ENCODE measurements around the gene DBF4B.
"Not testable (repeated sequence)": the region's sequence is repeated elsewhere in the genome, so short reads cannot be mapped to it uniquely, and the experiment has no call there.

Gene DBF4B

DNA sequence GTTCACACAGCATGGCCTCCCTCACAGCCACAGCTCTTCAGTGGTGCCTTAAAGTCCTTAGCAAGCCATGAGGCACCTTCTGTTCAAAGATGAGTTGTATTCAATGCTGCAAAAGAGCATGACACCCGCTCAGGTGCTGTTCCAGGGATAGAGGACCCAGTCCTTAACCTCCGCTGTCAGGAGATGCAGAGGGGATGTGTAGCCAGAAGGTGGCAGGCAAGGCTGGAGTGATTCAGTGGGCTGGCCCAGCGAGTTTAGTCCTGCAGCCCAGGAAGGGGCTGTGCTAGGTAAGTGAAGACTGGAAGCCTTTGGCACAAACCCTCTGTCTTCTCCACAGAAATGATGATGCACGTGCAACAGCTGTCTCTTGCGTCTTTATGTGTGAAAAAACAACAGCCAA, 25.3 kb downstream of the DBF4B start:
- DNase-seq (ENCODE audit: low read depth), result no peak

GRCh38 chr17:44734272-44734671, 25.8 kb downstream of the DBF4B start:
- DNase-seq (ENCODE audit: low read depth), result no peak

DNA sequence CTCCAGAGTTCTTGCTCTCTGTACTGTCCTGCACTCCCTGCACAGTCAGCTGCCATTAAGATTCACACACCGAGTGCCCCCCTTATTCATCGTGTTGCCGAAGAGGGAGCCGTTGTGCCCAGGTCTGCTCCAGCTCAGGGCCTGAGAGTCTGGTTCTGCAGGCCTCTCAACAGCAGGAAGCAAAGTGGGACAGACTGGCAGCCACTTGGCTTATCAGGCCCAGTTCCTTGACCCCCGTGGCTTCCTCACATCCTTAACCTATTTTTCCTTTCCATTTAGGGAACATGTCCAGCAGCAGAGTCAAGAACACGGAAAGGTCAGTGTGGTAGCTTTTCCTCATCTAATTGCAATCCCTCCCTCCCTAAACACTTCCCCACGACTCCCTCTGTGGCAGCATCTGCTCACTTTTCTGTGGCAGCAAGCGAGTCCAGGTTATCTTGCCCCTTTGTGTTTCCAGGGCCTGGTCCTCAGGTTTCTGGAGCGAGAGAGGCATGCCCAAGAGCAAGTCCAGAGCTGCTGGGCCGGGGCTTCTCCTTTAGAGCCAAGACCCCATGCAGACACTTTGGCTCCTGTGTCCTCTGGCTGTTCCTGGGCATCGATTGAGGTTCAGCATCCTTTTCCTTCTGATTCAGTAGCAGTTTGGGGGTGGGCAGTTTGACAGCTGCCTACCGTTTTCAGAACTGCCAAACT, 28.2 kb downstream of the DBF4B start:
- DNase-seq (ENCODE audit: low read depth), result no peak

GRCh38 chr17:44738214-44738906, 29.9 kb downstream of the DBF4B start:
- DNase-seq (ENCODE audit: low read depth), result no peak

DNA sequence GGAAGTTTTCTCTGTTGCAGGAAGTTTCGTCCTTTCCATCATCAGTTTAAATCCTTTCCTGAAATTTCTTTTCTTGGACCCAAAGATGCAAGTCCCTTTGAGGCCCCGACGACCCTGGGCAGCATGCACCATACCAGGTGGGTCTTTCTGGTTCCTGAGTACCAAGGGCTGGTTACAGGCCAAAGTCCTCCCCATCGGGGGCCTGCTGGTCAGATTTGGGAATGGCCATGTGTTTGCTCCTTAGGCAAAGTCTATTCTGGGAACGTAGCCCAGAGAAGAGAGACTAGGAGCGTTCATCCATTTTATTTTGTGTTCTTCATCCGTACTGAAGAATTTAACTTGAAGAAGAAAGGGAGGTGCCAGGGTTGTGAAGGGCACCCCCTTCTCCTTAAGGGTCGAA, 32.9 kb downstream of the DBF4B start:
- no peak for DNase-seq (ENCODE audit: low read depth)

GRCh38 chr17:44745301-44745700, 36.8 kb downstream of the DBF4B start:
- DNase-seq (ENCODE audit: low read depth), result no peak

GRCh38 chr17:44745738-44746137, 37.3 kb downstream of the DBF4B start:
- DNase-seq (ENCODE audit: low read depth), result not testable (repeated sequence)

DNA sequence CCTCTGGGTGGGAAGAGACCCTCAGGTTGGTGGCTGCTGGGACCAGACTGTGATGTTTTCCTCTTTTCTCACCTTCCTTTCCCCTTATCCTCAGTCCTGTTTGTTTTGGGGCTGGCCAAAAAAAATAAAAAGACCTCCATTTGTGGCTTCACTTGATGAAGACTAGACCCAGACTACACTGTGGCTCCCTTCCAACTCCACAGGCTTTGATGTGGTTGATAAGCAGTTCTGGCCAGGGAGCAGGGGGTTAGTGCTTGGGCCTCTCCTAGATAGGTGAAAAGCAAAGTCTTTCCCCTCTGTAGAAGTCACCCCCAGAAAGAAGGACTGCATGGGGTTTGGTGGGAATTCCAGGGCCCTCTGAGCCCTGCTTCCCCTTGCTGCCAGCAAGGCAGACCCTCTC, 39.1 kb downstream of the DBF4B start:
- no peak for DNase-seq (ENCODE audit: low read depth)

DNA sequence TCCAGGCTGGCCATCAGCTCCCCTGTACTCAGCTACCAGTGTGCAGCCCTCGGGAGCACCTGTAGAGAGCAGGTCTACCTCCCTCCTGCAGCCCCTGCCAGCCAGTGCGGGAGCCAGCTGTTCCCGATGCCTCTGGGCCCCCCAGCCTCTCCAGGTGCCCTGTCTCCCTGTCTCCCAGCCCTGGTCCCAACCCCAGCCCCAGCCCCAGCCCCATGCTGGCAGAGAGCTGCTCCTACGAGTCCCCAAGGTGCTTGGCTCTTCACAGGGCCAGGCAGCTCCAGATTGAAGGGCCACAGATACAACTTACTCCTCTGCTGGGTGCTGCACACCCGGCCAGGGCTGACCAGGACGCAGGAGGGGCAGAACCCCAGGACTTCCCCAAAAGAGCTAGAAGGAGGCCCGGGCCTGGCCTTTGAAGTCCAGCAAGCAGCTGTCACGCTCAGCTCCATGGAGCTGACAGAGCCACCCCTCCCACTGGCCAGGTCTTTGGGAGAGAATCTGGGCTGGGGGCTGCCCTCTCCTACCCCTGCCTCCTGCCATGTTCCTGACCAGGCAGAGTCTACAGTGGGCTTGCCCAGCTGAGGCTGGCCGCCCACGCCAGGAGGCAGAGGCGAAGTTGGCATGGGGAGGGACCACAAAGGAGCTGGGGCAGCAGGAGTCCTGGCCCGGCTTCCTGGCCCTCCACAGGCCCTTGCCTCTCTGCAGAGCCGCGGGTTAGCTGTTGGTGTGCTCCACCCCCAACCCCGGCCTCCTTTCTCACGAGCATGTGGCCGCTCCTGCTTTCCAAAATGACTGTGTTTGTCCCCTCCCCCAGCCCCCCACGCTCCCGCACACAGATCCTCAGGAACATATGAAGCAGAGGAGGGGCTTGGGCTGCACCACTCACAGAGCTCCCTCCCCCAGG, 40.9 kb downstream of the DBF4B start:
- no peak for DNase-seq (ENCODE audit: low read depth)

DNA sequence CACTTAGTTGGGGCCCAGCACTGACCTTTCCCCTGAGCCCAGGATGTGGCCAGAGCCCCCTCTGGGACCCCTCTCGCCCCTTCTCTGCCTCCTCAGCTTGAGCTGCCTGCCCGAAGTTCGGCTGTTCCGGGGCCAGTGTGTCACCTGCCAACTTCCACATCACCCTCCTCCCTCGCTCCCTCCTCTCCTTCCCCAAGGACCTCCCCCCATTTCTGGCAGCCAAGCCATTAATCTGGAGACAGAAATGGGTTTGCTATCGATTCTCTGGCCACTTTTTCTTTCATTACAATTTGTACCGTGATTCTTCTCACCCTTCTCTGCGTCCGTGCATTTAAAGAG, 41.5 kb downstream of the DBF4B start:
- no peak for DNase-seq (ENCODE audit: low read depth)

DNA sequence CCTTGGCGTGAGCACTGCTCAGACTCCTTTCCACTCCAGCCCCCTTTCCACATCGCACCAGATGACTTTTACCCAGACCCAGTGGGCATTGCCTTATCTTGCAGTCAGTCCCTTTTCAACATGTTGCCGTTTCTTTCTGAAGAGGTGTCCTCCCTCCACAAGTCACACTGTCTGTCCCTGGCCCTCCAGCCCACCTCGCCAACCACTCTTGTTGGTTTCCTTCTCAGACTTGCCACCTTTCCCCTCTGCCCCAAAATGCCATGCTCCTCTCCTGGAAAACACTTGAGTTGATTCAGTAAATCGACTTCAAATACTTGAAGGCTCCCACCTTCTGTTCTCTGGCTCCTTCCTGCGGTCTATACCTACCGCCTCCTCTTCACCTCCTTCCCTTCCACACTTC, 42.9 kb downstream of the DBF4B start:
- no peak for DNase-seq (ENCODE audit: low read depth)

- no peak for DNase-seq (ENCODE audit: low read depth)
Observed at GRCh38 chr17:44751806-44752205, 43.3 kb downstream of the DBF4B start.

DNA sequence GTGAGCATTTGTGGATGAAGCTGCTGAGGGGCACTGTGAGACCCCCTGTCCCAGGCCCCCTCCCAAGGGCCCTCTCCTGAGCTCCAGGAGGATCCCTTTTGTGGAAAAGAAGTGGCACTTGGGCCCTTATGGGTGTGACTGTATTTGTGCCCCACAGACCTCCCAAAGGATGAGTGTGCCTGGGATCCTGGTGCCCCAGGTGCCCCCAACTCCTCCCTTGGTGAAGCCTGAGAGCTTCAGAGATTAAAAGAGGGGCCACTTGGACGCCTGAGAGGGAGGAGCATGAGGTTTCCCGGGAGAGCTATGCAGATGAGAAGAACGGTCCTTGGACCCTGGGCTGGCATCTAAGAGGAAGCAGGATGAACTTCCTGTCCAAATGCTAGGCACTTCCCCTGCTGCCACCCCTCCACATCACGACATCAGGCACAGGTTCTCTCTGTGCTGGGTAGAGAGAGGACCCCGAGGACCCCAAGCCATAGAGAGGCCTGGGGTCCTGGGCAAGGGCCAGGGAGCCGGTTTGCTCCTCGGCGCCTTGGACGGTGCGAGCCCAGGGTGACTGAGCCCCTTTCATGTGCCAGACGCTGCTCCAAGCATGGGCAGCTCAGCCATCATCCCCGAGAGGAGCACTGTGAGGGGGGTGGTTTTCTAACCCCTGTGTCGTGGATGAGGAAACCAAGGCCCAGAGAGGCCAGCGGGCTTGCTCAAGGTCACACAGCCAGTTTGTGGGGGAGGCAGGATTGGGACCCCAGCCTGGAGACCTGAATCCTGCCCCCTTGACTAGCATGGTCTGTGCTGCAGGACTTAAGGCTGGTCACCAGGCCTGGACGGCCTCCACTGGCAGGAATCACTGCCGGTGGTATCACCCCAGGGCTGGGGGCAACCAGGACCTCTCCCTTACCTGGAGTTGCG, 44.7 kb downstream of the DBF4B start:
- DNase-seq (ENCODE audit: low read depth), result no peak

DNA sequence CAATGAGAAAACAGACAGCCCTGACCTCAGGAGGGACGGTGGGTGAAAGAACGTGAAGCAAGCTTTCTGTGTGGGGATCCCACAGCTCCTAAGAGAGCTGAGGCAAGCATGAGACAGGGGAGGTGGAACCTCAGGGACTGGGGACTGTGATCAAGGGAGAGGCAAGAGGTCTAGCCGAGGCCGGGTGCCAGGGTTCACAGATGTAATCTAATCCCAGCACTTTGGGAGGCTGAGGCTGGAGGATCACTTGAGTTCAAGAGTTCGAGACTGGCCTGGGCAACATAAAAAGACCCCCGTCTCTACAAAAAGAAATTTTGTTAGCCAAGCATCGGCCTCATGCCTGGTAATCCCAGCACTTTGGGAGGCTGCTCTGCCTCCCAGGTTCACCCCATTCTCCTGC, 45.8 kb downstream of the DBF4B start:
- no peak for DNase-seq (ENCODE audit: low read depth)

DNA sequence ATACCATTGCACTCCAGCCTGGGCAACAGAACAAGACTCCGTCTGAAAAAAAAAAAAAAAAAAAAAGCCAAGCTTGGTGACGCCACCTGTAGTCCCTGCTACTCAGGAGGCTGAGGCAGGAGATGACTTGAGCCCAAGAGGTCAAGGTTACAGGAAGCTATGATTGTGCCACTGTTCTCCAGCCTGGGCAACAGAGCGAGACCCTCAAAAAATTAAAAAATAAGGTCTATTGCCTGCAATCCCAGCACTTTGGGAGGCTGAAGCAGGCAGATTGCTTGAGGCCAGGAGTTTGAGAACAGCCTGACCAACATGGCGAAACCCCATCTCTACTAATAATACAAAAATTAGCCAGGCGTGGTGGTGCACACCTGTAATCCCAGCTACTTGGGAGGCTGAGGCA, 46.7 kb downstream of the DBF4B start:
- DNase-seq (ENCODE audit: low read depth), result not testable (repeated sequence)

DNA sequence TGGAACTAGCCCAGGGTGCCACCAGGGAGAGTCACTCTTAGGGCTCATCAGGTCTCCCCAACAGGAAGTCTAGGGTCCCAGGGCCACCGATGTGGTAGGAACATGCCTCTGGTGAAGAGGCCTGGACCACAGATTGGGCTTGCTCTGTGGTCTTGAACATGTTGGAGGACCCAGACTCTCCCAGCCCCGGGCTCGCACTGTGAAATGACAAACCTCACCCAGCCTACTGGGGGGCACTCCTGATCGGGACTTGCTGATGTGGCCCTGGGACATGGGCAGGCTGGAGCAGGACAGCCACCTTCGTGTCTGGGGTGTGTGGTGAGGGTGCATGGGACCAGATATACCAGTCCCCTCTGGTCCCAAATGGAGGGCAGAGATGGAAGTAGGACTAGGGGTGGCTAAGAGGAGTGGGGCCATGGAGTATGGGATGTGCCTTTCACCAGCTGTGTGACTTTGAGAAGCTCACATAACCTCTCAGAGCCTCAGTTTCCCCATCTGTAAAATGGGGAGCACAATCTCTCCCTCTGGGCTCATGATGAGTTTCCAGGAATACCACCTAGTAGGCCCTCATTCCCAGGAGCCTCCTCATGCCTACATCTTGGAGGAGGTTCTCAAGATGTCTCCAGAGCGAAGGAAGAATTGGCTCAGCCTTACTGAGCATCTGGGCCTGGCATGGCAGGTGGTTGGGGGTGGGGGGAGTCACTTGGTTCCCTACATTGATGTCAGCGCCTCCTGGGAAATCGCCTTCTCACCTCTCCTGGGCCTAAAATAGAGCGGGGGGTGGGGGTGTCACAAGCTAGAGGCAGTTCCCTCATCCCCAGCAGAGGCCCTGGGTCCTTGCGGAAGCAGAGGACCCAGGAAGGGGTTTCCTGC, 48.8 kb downstream of the DBF4B start:
- DNase-seq (ENCODE audit: low read depth), result no peak

DNA sequence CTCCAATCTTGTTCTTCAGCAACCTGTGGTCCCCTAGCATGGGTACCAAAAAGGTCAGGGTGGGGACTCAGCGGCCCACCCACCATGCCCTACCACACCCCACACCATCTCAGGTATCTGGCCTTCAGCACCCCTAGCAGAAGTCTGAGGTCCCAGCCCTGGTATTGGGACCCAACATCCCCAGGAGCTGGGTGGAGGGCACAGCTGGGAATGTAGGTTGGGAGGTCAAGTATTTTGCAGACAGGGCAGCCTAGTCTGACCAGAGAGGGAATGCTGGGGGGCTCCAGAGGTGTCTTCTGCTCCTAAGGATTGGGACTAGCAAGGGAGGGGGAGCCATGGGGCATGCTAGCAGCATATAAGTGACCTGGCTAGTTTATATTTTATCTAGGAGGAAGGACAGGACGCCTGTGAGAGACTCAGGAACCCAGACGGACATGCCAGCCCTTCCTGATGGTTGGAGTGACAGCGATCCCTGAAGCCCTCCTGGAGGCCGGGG, 49.5 kb downstream of the DBF4B start:
- no peak for DNase-seq (ENCODE audit: low read depth)

GRCh38 chr17:44758414-44759085, 50.1 kb downstream of the DBF4B start, which contains the start of gene ADAM11:
Gene ADAM11 (plus strand): TSS chr17:44758988. CDS start chr17:44759200, 212 bp downstream.
- no peak for DNase-seq (ENCODE audit: low read depth)

- no peak for DNase-seq (ENCODE audit: low read depth)
Observed at GRCh38 chr17:44759086-44759915, 50.8 kb downstream of the DBF4B start.

Measured in fibroblast of gingiva (primary cell).